Gastroesophageal sphincter (tissue), 4 donors: ENCODE data around the gene UMOD. TPM values are rescaled to one million over a fixed set of nuclear protein-coding genes. Genes with fewer than 3 reads are reported as not detected.

ENCODE experiments used
- ATAC-seq: fragments of 150-250 bp; one replicate; pipeline ENCODE4 v1.9.1; 2016; ENCODE audit warnings: mild to moderate bottlenecking, moderate library complexity
- H3K27ac ChIP-seq, 4 donors: fragments of 200-600 bp; sonication (generic) in 3 of 4; 1 replicate in 3 of 4; 2 replicates in 1 of 4; pipeline ENCODE4 v1.5.1; 2016 to 2019
- H3K27me3 ChIP-seq: fragments of 200-600 bp; sonication (generic); one replicate; pipeline ENCODE4 v1.5.1; 2019
- H3K36me3 ChIP-seq, 2 donors: fragments of 200-600 bp; sonication (generic); one replicate each; pipeline ENCODE4 v1.5.1; 2019; ENCODE audit warnings: control low read depth in 1 of 2
- H3K4me1 ChIP-seq, 3 donors: fragments of 200-600 bp; sonication (generic); 1 replicate in 2 of 3; 2 replicates in 1 of 3; pipeline ENCODE4 v1.5.1; 2016 to 2019; ENCODE audit warnings: control low read depth in 2 of 3
- H3K4me3 ChIP-seq, 2 donors: fragments of 200-600 bp; sonication (generic); one replicate each; pipeline ENCODE4 v1.5.1; 2019; ENCODE audit warnings: mild to moderate bottlenecking in 1 of 2, moderate library complexity in 1 of 2
- H3K9me3 ChIP-seq, 3 donors: fragments of 200-600 bp; sonication (generic); one replicate each; pipeline ENCODE4 v1.5.1; 2017 to 2019; ENCODE audit warnings: control low read depth in 2 of 3
- CTCF ChIP-seq, 4 experiments: fragments of 200-600 bp in 2 of 4; fragments of 450-650 bp in 2 of 4; sonication (generic) in 1 of 4; IDR thresholded peaks; one replicate each; pipeline ENCODE4 v1.5.1; 2017 to 2019; ENCODE audit warnings: antibody characterized with exemption in 4 of 4, mild to moderate bottlenecking in 2 of 4, moderate library complexity in 2 of 4
- EP300 ChIP-seq: sonication (generic); formaldehyde crosslinking; IDR thresholded peaks from one replicate; pipeline ENCODE4 v1.6.1; 2017; ENCODE audit warnings: antibody characterized with exemption, mild to moderate bottlenecking
- POLR2A ChIP-seq, 2 donors: fragments of 450-650 bp; IDR thresholded peaks; one replicate each; pipeline ENCODE4 v1.6.1; 2017; ENCODE audit warnings: antibody characterized with exemption in 2 of 2, mild to moderate bottlenecking in 2 of 2, moderate library complexity in 1 of 2
- POLR2AphosphoS5 ChIP-seq: sonication (generic); formaldehyde crosslinking; IDR thresholded peaks from one replicate; pipeline ENCODE4 v1.6.1; 2017; ENCODE audit warnings: antibody characterized with exemption
- WGBS, 2 donors: methylation state at CpG; one replicate each; pipeline ENCODE4 v1.1.5; 2018; ENCODE audit warnings: low coverage in 1 of 2; 5-methylcytosine and 5-hydroxymethylcytosine counted together
- total RNA-seq, 4 donors: library from RNA; depleted of rRNA; stranded (reverse); fragments of >200 nt; gene quantifications; one replicate each; pipeline ENCODE4 v1.1.0, GENCODE V29; 2016

UMOD gene
- total RNA-seq, 4 donors from 2014 or later: not detected

- ATAC-seq: no peak
- Histone ChIP-seq H3K4me3 (no peak overlapping the region), H3K27ac (no peak overlapping the region), H3K36me3 (no peaks in the 10 kb centered on the region), H3K9me3 (no peaks in the 10 kb centered on the region), H3K4me1 (peaks cover under 1 to 18% (median under 1%) of the 10 kb centered on the region in 3 donors), H3K27me3 (peaks cover 9% of the 10 kb centered on the region)
- 86% methylated on average over 1 of the region's 1 CpG; no CpG with 5 or more reads in 1 of the 2 donors for WGBS, 2 donors
- no peak for TF ChIP-seq POLR2A (IDR thresholded peaks at IDR 0.05)
- TF ChIP-seq CTCF (IDR thresholded peaks at IDR 0.05): no peak
- no peak for TF ChIP-seq POLR2AphosphoS5
These were observed 36.3 kb upstream of the UMOD start for GRCh38 chr16:20388854-20389253.

- no peak overlapping the region for H3K4me3 ChIP-seq
- no peaks in the 10 kb centered on the region for H3K36me3 ChIP-seq
- no peak for ATAC-seq
- H3K4me1 ChIP-seq: peaks cover 0 to 11% (median 0%) of the 10 kb centered on the region in 3 donors
- TF ChIP-seq POLR2AphosphoS5 (no peak), POLR2A (IDR thresholded peaks at IDR 0.05) (no peak), CTCF (IDR thresholded peaks at IDR 0.05) (no peak), EP300 (no peak)
- peaks cover 9% of the 10 kb centered on the region for H3K27me3 ChIP-seq
- WGBS, 2 donors: 94 to 100% methylated on average over 1 to 3 of the region's 3 CpGs
- no peak overlapping the region for H3K27ac ChIP-seq
- H3K9me3 ChIP-seq: no peaks in the 10 kb centered on the region
These were observed 35.5 kb upstream of the UMOD start for GRCh38 chr16:20387978-20388377.

- Histone ChIP-seq H3K36me3 (no peaks in the 10 kb centered on the region), H3K4me1 (peaks cover 0 to 11% (median 0%) of the 10 kb centered on the region in 3 donors), H3K27ac (no peak overlapping the region), H3K9me3 (no peaks in the 10 kb centered on the region), H3K4me3 (peak overlapping the region in 1 of 2 donors; percentile 6), H3K27me3 (peaks cover 9% of the 10 kb centered on the region)
- 24 to 35% methylated on average over 10 to 24 of the region's 30 CpGs for WGBS, 2 donors
- no peak for ATAC-seq
- peak; percentile 62 to 83 (median 72) for TF ChIP-seq CTCF (IDR thresholded peaks at IDR 0.05)
- TF ChIP-seq POLR2AphosphoS5: no peak
These were observed 33.6 kb upstream of the UMOD start for GRCh38 chr16:20385844-20386832.

- peak; percentile 58 for ATAC-seq
- TF ChIP-seq POLR2AphosphoS5 (no peak), CTCF (IDR thresholded peaks at IDR 0.05) (peak; percentile 62 to 84 (median 70)), POLR2A (IDR thresholded peaks at IDR 0.05) (no peak), EP300 (no peak)
- Histone ChIP-seq H3K4me1 (peaks cover 0 to 11% (median 0%) of the 10 kb centered on the region in 3 donors), H3K27me3 (peaks cover 23% of the 10 kb centered on the region), H3K4me3 (no peak overlapping the region), H3K9me3 (no peaks in the 10 kb centered on the region), H3K36me3 (no peaks in the 10 kb centered on the region), H3K27ac (no peak overlapping the region)
- WGBS, 2 donors: 25 to 32% methylated on average over 10 of the region's 11 CpGs
These were observed 30.9 kb upstream of the UMOD start for GRCh38 chr16:20383106-20384029.
